Stimulated activated CD4-positive, alpha-beta T cell treated with anti-CD3 and anti-CD28 coated beads, Interleukin-1b, Interleukin-23, amount 100 ng/mL, for 48 hours (primary cell): ENCODE data around the gene TNXB.

Experiments used
- DNase-seq: peaks from one replicate; pipeline ENCODE4 v3.0.0-alpha.2; 2020

TNXB gene

GRCh38 chr6:32137454-32137853 lies 28.3 kb upstream of the TNXB start:
- no peak for DNase-seq

- no peak for DNase-seq
These were observed 24.6 kb upstream of the TNXB start for GRCh38 chr6:32133786-32134185.

- no peak for DNase-seq
These were observed 23.0 kb upstream of the TNXB start for GRCh38 chr6:32132110-32132509.

GRCh38 chr6:32131439-32131948 lies 22.4 kb upstream of the TNXB start:
- no peak for DNase-seq

GRCh38 chr6:32129297-32130088 lies 20.4 kb upstream of the TNXB start:
- no peak for DNase-seq

GRCh38 chr6:32128751-32129296 lies 19.7 kb upstream of the TNXB start:
- DNase-seq = no peak

GRCh38 chr6:32127717-32128592 lies 18.8 kb upstream of the TNXB start, which contains the start of gene ATF6B:
TSS of gene ATF6B (minus strand) at chr6:32128246. CDS start at chr6:32128207, 39 bp downstream.
- peak; percentile 99 for DNase-seq

- no peak for DNase-seq
These were observed 18.2 kb upstream of the TNXB start for GRCh38 chr6:32127409-32127716.

GRCh38 chr6:32126880-32127279 lies 17.7 kb upstream of the TNXB start:
- DNase-seq = no peak

- DNase-seq = no peak
These were observed 14.5 kb upstream of the TNXB start for GRCh38 chr6:32123681-32124080.

- DNase-seq = no peak
These were observed 11.5 kb upstream of the TNXB start for GRCh38 chr6:32120573-32121059.

- DNase-seq = peak; percentile 66
These were observed 9.9 kb upstream of the TNXB start for GRCh38 chr6:32118782-32119628.

GRCh38 chr6:32117461-32117860 lies 8.3 kb upstream of the TNXB start:
- no peak for DNase-seq

GRCh38 chr6:32116674-32117073 lies 7.5 kb upstream of the TNXB start:
- no peak for DNase-seq

- no peak for DNase-seq
These were observed 6.5 kb upstream of the TNXB start for GRCh38 chr6:32115623-32116022.

- DNase-seq = no peak
These were observed 5.7 kb upstream of the TNXB start for GRCh38 chr6:32114796-32115195.

GRCh38 chr6:32113386-32114352 lies 4.5 kb upstream of the TNXB start:
- DNase-seq = no peak

GRCh38 chr6:32112431-32112980 lies 3.4 kb upstream of the TNXB start:
- DNase-seq = no peak

GRCh38 chr6:32111424-32112066 lies 2.4 kb upstream of the TNXB start:
- no peak for DNase-seq

- DNase-seq = no peak
These were observed 1.5 kb upstream of the TNXB start for GRCh38 chr6:32110632-32111031.
